GM18907 (cell line): Measurements from ENCODE around the gene LIMA1.
A peak's percentile ranks its signal among the peaks of the same experiment; 100 is the strongest.
"Not testable (repeated sequence)": the region's sequence is repeated elsewhere in the genome, so short reads cannot be mapped to it uniquely, and the experiment has no call there.

Experiments used
- ATAC-seq: cut with Tn5 transposase; IDR thresholded peaks from one replicate; pipeline ENCODE4 v1.9.1; 2021; ENCODE audit warnings: mild to moderate bottlenecking, moderate library complexity; ENCODE audit not compliant: unreplicated experiment

LIMA1 gene

GRCh38 chr12:50290692-50291091 lies 7.4 kb upstream of the LIMA1 start:
- ATAC-seq: not testable (repeated sequence)

GRCh38 chr12:50287271-50287670 lies 4.0 kb upstream of the LIMA1 start:
- ATAC-seq: no peak

DNA sequence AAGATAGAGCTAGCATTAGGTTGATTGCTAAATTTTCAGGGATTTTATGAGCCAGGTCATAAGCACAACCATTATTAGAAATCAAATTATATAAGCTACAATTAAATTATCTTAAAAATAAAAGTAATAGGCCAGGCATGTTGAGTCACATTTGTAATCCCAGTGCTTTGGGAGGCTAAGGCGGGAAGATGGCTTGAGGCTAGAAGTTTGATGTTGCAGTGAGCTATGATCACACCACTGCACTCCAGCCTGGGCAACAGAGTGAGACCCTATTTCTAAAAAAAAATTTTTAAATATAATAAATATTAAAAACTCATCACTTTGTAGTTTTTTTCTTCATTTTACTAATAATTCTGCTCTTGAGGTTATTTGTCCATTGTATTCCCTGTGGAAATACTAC lies 1.9 kb upstream of the LIMA1 start:
- ATAC-seq: no peak

GRCh38 chr12:50282721-50283228 lies 545 bp downstream of the LIMA1 start:
- peak; percentile 22 for ATAC-seq

GRCh38 chr12:50279501-50279900 lies 3.8 kb downstream of the LIMA1 start:
- no peak for ATAC-seq

- no peak for ATAC-seq
Observed at GRCh38 chr12:50276912-50277671, 6.2 kb downstream of the LIMA1 start.

- ATAC-seq: no peak
Observed at GRCh38 chr12:50276068-50276467, 7.3 kb downstream of the LIMA1 start.

DNA sequence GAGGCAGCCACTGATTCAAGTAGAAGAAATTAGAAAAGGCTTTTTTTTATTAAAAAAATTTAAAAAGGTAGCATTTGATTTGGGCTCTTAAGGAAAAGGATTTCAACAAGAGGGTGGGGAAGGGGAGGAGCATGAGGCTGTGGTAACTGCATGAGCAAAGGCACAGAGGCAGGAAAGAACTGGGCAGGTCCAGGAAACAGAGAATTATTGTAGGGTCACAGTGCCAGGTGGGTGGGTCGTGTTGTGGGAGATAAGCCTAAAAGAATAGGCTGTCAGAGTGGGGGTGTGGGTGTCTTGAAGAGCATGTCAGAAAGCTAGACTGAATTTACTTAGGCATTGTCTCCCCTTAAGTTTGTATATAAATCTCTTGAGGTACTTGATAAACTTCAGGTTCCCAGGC lies 7.8 kb downstream of the LIMA1 start:
- ATAC-seq: no peak

DNA sequence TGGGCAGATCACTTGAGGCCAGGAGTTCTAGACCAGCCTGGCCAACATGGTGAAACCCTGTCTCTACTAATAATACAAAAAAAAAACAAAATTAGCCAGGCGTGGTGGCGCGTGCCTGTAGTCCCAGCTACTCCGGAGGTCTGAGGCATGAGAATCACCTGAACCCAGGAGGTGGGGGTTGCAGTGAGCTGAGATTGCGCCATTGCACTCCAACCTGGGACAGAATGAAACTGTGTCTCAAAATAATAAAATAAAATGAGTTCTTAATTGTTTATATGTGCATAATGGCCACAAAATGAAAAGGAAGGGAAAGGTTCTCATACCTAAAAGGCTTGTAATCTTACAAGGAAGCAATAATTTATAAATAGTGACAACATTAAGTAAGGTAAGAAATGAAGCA lies 8.2 kb downstream of the LIMA1 start:
- not testable (repeated sequence) for ATAC-seq

DNA sequence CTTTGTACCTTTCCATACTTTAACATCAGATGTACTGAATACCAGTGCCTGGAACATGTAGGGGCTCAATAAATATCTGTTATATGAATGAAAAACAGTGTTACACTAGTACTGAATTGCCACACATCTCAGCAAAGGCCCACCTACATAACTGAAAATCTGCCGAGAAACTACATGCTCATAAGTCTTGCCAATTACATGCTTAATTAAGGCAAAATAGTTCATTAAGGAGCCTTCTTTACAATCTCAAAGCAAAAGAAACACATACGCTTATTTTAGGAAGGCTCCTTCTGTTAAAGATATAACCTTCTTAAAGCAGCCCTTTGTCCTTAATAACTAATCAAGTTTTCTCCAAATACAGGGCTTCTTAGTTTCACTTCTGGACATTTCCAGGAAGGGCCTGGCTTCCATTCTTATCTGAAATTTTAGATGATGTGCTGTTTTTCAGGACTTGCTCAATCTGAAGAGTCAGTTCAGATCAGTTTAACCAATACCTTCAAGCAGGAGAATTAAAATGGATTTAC lies 11.5 kb downstream of the LIMA1 start:
- no peak for ATAC-seq

DNA sequence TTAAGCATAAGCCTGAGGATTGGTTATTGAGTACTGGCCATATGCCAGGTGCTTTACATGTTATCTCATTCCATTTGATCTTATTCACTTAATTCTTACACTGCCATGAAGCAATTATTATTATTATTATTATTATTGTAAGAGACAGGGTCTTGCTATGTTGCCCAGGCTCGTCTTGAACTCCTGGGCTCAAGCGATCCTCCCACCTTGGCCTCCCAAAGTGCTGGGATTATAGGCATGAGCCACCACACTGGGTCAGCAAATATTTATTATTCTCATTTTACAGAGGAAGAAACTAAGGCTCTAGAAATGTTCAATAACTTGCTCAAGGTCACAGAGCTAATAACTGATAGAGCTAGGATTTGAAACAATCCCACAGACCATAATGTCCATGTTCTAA lies 14.8 kb downstream of the LIMA1 start:
- no peak for ATAC-seq

DNA sequence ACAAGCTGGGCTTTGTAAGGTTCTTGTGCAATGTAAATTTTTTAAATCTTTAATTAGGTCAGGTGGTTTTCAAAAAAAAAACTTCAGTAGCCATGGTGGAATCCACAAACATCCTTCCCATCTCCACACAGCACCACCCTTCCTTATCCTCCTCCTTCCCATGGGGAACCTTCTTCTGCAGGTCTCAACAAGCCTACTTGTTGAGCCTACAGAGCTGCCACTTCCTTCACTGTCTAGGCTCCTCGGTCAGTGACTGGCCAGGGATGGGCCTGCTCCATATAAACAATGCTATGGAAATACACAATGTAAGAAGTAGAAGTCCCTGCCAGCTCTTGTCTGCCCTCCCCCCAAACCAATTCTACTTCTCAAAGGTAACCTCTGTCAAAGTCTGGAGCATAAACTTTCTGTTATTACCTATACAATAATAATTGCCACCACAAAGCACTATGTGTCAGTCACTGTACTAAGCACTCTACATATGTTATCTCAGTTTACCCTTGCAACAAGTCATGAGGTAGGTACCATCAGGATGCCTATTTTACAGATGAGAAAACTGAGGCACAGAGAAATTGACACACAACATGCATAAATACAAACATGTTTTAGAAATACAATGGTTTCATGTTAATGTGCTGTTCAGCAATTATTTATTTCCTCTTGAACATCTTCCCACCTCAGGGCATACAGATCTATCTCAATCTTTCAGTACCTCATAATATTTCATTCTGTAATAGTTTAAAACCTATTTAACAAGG lies 17.4 kb downstream of the LIMA1 start:
- ATAC-seq: no peak

GRCh38 chr12:50263832-50264231 lies 19.5 kb downstream of the LIMA1 start:
- ATAC-seq: no peak

DNA sequence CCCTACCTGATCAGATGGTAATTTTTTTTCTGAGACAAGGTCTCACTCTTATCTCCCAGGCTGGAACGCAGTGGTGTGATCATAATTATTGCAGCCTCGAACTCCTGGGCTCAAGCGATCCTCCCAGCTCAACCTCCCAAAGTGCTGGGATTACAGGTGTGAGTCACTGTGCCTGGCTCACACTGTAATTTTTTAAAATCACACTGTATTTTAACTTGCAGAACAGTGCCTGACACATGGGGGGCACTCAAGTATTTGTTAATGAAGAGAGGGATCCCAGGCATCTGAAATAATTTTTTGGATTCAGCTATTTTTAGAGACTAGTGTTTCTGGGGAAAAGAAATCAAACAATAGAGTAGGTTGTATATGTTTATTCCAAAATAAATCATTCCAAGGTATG lies 21.7 kb downstream of the LIMA1 start:
- ATAC-seq: no peak

DNA sequence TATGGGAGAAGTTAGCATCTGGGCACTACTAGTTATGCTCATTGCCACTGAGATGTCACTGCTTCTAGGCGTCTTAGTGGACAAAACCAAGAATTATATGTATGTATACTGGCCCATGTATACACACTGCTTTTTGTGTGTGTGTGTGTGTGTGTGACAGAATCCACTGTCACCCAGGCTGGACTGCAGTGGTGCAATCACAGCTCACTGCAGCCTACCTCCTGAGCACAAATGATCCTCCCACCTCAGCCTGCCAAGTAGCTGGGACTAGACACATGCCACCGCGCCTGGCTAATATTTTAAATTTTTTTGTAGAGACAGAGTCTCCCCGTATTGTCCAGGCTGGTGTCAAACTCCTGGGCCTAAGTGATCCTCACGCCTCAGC lies 25.2 kb downstream of the LIMA1 start:
- ATAC-seq: no peak

GRCh38 chr12:50257236-50258166 lies 25.8 kb downstream of the LIMA1 start:
- no peak for ATAC-seq

DNA sequence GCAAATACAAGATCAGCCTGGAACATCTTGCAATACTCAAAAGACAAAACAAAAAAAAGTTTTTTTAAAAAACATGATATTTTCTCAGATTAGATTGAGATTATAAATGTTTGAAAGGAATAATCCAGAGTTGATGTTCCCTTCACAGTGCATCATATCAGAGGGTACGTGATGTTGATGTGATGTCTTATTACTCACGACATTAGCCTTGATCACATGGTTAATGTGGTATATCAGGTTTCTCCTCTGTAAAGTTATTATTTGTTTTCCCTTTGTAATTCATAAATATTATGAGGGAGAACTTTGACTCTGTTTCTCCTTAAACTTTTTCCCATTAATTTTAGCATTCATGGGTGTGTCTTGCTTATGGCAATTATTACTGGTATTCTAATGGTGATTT lies 26.6 kb downstream of the LIMA1 start:
- ATAC-seq: no peak

GRCh38 chr12:50252977-50253602 lies 30.2 kb downstream of the LIMA1 start:
- ATAC-seq: no peak

DNA sequence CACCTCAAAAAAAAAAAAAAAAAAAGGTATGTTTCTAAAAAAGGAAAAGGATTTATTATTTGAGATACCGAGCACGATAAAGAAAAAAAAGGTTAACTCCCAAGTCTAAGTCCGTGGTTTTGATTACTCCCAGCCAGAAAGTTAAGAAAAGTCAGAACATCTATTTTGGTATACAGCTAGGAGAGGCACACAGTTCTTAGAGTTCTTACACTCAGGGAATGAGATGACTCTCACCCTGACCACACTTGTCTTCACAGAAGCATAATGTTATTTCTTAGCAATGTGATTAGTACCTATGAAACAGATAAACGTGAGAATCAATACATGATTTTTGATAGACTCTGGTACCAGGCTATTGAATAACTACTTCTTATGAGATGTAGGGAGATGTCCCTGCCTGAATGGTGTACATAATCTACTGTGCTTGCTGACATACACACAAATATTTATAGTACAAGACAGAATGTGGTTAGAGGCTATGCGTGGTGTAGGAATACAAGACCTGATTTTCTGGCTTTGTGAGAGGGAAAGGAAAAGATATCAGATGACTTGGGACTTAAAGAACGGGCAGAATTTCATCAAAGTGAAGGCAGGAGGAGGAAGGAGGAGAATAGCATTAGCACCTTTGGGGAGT lies 31.6 kb downstream of the LIMA1 start:
- ATAC-seq: no peak
